Right ventricle myocardium superior (tissue), 1 donor: ENCODE measurements around the gene SPEM2. TPM values are rescaled to one million over a fixed set of nuclear protein-coding genes. Genes with fewer than 3 reads are reported as not detected.
A peak's percentile ranks its signal among the peaks of the same experiment; 100 is the strongest.

ENCODE experiments used
- ATAC-seq: fragments of 200-7000 bp; cut with Tn5 transposase; one replicate; pipeline ENCODE4 v1.9.1; 2020; ENCODE audit warnings: mild to moderate bottlenecking; ENCODE audit not compliant: poor library complexity
- DNase-seq: peaks from one replicate; pipeline ENCODE4 v3.0.0-alpha.2; 2020
- intact Hi-C: fragments of 100-400 bp; cut with DNase I; formaldehyde crosslinking; loops from one replicate; pipeline ENCODE4 v1.11.2; 2022
- total RNA-seq: library from RNA; stranded (reverse); fragmentation: NEBNext Ultra II Directional; extraction: Animal tissue kit (Norgen Biotek cat#: 25700); gene quantifications from one replicate; pipeline ENCODE4 v1.2.1, GENCODE V29; 2021
- donor health status: DM: no; HTN: yes; CAD: no; lungs with severe emphysema.

SPEM2 gene
- total RNA-seq, 1 donor from 2014 or later, result not detected

GRCh38 chr17:7398612-7399011 is 26.8 kb upstream of the SPEM2 start:
- no peak for ATAC-seq
- intact Hi-C loops, result no loop called here
- no peak for DNase-seq

GRCh38 chr17:7403043-7403726 is 22.2 kb upstream of the SPEM2 start:
- DNase-seq, result peak; percentile 83
- ATAC-seq, result peak; percentile 24
- intact Hi-C loops, result no loop called here

GRCh38 chr17:7403727-7403976 is 21.8 kb upstream of the SPEM2 start:
- intact Hi-C loops, result no loop called here
- no peak for DNase-seq
- peak; percentile 61 for ATAC-seq

- ATAC-seq (peak; percentile 93), DNase-seq (peak; percentile 99)
- intact Hi-C loops, result no loop called here
Observed at GRCh38 chr17:7403977-7404736, 21.3 kb upstream of the SPEM2 start, which contains the start of gene TMEM256. TSS of gene TMEM256 (minus strand) at chr17:7404097. CDS start at chr17:7404084, 13 bp downstream.

- ATAC-seq (peak; percentile 52), DNase-seq (peak; percentile 83)
- intact Hi-C loops, result no loop called here
Observed at GRCh38 chr17:7404737-7405349, 20.6 kb upstream of the SPEM2 start.

GRCh38 chr17:7405350-7406234 is 19.8 kb upstream of the SPEM2 start:
- ATAC-seq (no peak), DNase-seq (no peak)
- intact Hi-C loops, result no loop called here

GRCh38 chr17:7406235-7406825 is 19.1 kb upstream of the SPEM2 start:
- no peak for ATAC-seq
- no peak for DNase-seq
- intact Hi-C loops, result no loop called here

GRCh38 chr17:7407082-7407481 is 18.3 kb upstream of the SPEM2 start:
- no peak for ATAC-seq
- no peak for DNase-seq
- intact Hi-C loops, result no loop called here

GRCh38 chr17:7407485-7408251 is 17.7 kb upstream of the SPEM2 start, which contains the start of gene NLGN2:
TSS of gene NLGN2 (plus strand) at chr17:7407845. CDS start at chr17:7408256, 411 bp downstream.
- ATAC-seq (no peak), DNase-seq (no peak)
- intact Hi-C loops, result no loop called here

- intact Hi-C loops, result no loop called here
- ATAC-seq, result no peak
Observed at GRCh38 chr17:7408252-7408727, 17.1 kb upstream of the SPEM2 start.

GRCh38 chr17:7408863-7409262 is 16.6 kb upstream of the SPEM2 start:
- ATAC-seq (no peak), DNase-seq (no peak)
- intact Hi-C loops, result no loop called here

More at GRCh38 chr17:7408252-7408727, 17.1 kb upstream of the SPEM2 start:
- no peak for DNase-seq

- ATAC-seq (no peak), DNase-seq (no peak)
- intact Hi-C loops, result no loop called here
Observed at GRCh38 chr17:7409716-7410115, 15.7 kb upstream of the SPEM2 start.

- no peak for DNase-seq
- intact Hi-C loops, result no loop called here
- ATAC-seq, result no peak
Observed at GRCh38 chr17:7410634-7411426, 14.6 kb upstream of the SPEM2 start.

- ATAC-seq, result no peak
- intact Hi-C loops, result no loop called here
- no peak for DNase-seq
Observed at GRCh38 chr17:7411427-7411750, 14.0 kb upstream of the SPEM2 start.

- intact Hi-C loops, result no loop called here
- ATAC-seq (no peak), DNase-seq (no peak)
Observed at GRCh38 chr17:7413346-7413985, 11.9 kb upstream of the SPEM2 start.

GRCh38 chr17:7414837-7415236 is 10.6 kb upstream of the SPEM2 start:
- DNase-seq, result no peak
- intact Hi-C loops, result no loop called here
- no peak for ATAC-seq

GRCh38 chr17:7415784-7416183 is 9.6 kb upstream of the SPEM2 start:
- DNase-seq, result no peak
- no peak for ATAC-seq

More at GRCh38 chr17:7415784-7416183, 9.6 kb upstream of the SPEM2 start:
- intact Hi-C loops, result no loop called here
